ENCODE results near the gene FSIP2. TPM values are rescaled to one million over a fixed set of nuclear protein-coding genes. Genes with fewer than 3 reads are reported as not detected.

FSIP2 gene
- total RNA-seq, 1 donor from 2014 or later = 0.86 TPM

- no peaks in the 10 kb centered on the region for H3K36me3 ChIP-seq (ENCODE audit: insufficient read depth, low read length)
- no peaks in the 10 kb centered on the region for H3K27me3 ChIP-seq (ENCODE audit: insufficient read depth, low read length)
- H3K9ac ChIP-seq (ENCODE audit: low read length) = no peak overlapping the region
- DNase-seq (ENCODE audit: low read depth) (no peak), FAIRE-seq (no peak)
- Mint-ChIP-seq H3K27ac (ENCODE audit: unreplicated experiment) (no peak overlapping the region), H3K4me3 (ENCODE audit: unreplicated experiment) (no peak overlapping the region), H3K27me3 (ENCODE audit: low read depth, unreplicated experiment) (no peaks in the 10 kb centered on the region), H3K36me3 (ENCODE audit: low read depth, unreplicated experiment) (no peaks in the 10 kb centered on the region), H3K9me3 (ENCODE audit: unreplicated experiment) (peaks cover 2% of the 10 kb centered on the region), H3K4me1 (ENCODE audit: low read depth, unreplicated experiment) (no peaks in the 10 kb centered on the region)
- no peak overlapping the region for H3K4me3 ChIP-seq (ENCODE audit: insufficient read depth, low read depth, low read length)
- H3K79me2 ChIP-seq (ENCODE audit: insufficient read depth, low read length) = no peaks in the 10 kb centered on the region
- H3K4me2 ChIP-seq (ENCODE audit: low read length) = no peak overlapping the region
- no peaks in the 10 kb centered on the region for H4K20me1 ChIP-seq (ENCODE audit: insufficient read depth, low read length)
- H2AFZ ChIP-seq (ENCODE audit: low read depth, low read length) = no peak overlapping the region
- no peak for TF ChIP-seq EZH2 (IDR thresholded peaks at IDR 0.05; ENCODE audit: insufficient read depth, low read length)
- TF ChIP-seq, protein P1, sequence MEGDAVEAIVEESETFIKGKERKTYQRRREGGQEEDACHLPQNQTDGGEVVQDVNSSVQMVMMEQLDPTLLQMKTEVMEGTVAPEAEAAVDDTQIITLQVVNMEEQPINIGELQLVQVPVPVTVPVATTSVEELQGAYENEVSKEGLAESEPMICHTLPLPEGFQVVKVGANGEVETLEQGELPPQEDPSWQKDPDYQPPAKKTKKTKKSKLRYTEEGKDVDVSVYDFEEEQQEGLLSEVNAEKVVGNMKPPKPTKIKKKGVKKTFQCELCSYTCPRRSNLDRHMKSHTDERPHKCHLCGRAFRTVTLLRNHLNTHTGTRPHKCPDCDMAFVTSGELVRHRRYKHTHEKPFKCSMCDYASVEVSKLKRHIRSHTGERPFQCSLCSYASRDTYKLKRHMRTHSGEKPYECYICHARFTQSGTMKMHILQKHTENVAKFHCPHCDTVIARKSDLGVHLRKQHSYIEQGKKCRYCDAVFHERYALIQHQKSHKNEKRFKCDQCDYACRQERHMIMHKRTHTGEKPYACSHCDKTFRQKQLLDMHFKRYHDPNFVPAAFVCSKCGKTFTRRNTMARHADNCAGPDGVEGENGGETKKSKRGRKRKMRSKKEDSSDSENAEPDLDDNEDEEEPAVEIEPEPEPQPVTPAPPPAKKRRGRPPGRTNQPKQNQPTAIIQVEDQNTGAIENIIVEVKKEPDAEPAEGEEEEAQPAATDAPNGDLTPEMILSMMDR (IDR thresholded peaks at IDR 0.05; ENCODE audit: insufficient read depth, low read depth, low read length) = no peak
- H3K9me3 ChIP-seq (ENCODE audit: insufficient read depth, low read depth, low read length) = no peaks in the 10 kb centered on the region
- H3K4me1 ChIP-seq (ENCODE audit: insufficient read depth, low read length) = no peaks in the 10 kb centered on the region
- no peak overlapping the region for H3K27ac ChIP-seq (ENCODE audit: low read depth, low read length)
These were observed 68.2 kb downstream of the FSIP2 start for GRCh38 chr2:185806783-185807182.

DNA sequence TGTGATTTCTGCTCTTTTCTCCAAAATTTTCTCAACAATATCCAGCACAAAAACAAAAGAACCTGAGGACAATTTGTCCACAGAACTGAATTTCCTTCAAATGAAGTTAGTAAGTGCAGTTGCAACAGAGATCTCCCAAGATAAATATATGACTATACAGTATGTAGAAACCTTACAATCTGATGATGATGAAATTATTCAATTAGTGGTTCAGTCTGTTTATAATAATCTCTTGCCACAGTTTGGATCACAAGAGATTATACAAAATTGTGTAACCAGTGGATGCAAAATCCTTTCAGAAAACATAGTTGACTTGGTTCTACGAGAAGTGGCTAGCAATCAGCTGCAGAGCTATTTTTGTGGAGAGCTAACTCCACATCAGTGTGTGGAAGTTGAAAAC lies 68.7 kb downstream of the FSIP2 start:
- H3K4me2 ChIP-seq (ENCODE audit: low read length) = no peak overlapping the region
- H3K9me3 Mint-ChIP-seq (ENCODE audit: unreplicated experiment) = peaks cover 2% of the 10 kb centered on the region
- FAIRE-seq (no peak), DNase-seq (ENCODE audit: low read depth) (no peak)
- no peaks in the 10 kb centered on the region for H3K4me1 Mint-ChIP-seq (ENCODE audit: low read depth, unreplicated experiment)
- H4K20me1 ChIP-seq (ENCODE audit: insufficient read depth, low read length) = no peaks in the 10 kb centered on the region
- no peaks in the 10 kb centered on the region for H3K36me3 ChIP-seq (ENCODE audit: insufficient read depth, low read length)
- no peaks in the 10 kb centered on the region for H3K79me2 ChIP-seq (ENCODE audit: insufficient read depth, low read length)
- TF ChIP-seq, protein P1 (IDR thresholded peaks at IDR 0.05; ENCODE audit: insufficient read depth, low read depth, low read length) = no peak
- TF ChIP-seq EZH2 (IDR thresholded peaks at IDR 0.05; ENCODE audit: insufficient read depth, low read length) = no peak
- no peak overlapping the region for H3K4me3 Mint-ChIP-seq (ENCODE audit: unreplicated experiment)
- no peaks in the 10 kb centered on the region for H3K27me3 ChIP-seq (ENCODE audit: insufficient read depth, low read length)
- no peak overlapping the region for H3K27ac ChIP-seq (ENCODE audit: low read depth, low read length)
- no peaks in the 10 kb centered on the region for H3K27me3 Mint-ChIP-seq (ENCODE audit: low read depth, unreplicated experiment)
- H3K36me3 Mint-ChIP-seq (ENCODE audit: low read depth, unreplicated experiment) = no peaks in the 10 kb centered on the region
- H3K27ac Mint-ChIP-seq (ENCODE audit: unreplicated experiment) = no peak overlapping the region
- H3K4me3 ChIP-seq (ENCODE audit: insufficient read depth, low read depth, low read length) = no peak overlapping the region
- no peaks in the 10 kb centered on the region for H3K4me1 ChIP-seq (ENCODE audit: insufficient read depth, low read length)
- no peaks in the 10 kb centered on the region for H3K9me3 ChIP-seq (ENCODE audit: insufficient read depth, low read depth, low read length)
- H2AFZ ChIP-seq (ENCODE audit: low read depth, low read length) = no peak overlapping the region
- H3K9ac ChIP-seq (ENCODE audit: low read length) = no peak overlapping the region

DNA sequence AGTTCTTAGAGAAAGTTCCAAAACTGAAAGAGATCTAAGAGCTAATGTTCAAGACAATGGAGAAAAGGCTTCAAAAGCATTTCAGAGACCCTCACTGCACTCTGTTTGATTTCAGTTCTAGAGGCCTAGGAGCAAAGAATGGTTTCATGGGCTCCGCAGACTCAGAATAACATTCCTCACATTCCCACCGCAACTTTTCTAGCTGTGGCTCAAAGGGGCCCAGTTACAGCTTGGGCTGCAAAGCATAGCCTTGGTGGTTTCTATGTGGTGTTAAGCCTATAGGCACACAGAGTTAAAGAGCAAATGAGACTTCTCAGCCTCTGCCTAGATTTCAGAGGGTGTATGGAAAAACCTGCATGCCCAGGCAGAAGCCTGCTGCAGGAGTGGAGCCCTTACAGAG lies 73.0 kb downstream of the FSIP2 start:
- H3K4me3 ChIP-seq (ENCODE audit: insufficient read depth, low read depth, low read length) = no peak overlapping the region
- peaks cover 2% of the 10 kb centered on the region for H3K9me3 Mint-ChIP-seq (ENCODE audit: unreplicated experiment)

More for the DNA sequence above, 73.0 kb downstream of the FSIP2 start:
- no peak overlapping the region for H3K27ac ChIP-seq (ENCODE audit: low read depth, low read length)
- no peak for DNase-seq (ENCODE audit: low read depth)
- no peaks in the 10 kb centered on the region for H3K79me2 ChIP-seq (ENCODE audit: insufficient read depth, low read length)
- FAIRE-seq = no peak
- Mint-ChIP-seq H3K4me1 (ENCODE audit: low read depth, unreplicated experiment) (no peaks in the 10 kb centered on the region), H3K36me3 (ENCODE audit: low read depth, unreplicated experiment) (no peaks in the 10 kb centered on the region), H3K27me3 (ENCODE audit: low read depth, unreplicated experiment) (no peaks in the 10 kb centered on the region), H3K27ac (ENCODE audit: unreplicated experiment) (no peak overlapping the region), H3K4me3 (ENCODE audit: unreplicated experiment) (no peak overlapping the region)
- H3K27me3 ChIP-seq (ENCODE audit: insufficient read depth, low read length) = no peaks in the 10 kb centered on the region
- H3K9me3 ChIP-seq (ENCODE audit: insufficient read depth, low read depth, low read length) = no peaks in the 10 kb centered on the region
- TF ChIP-seq, protein P1 (IDR thresholded peaks at IDR 0.05; ENCODE audit: insufficient read depth, low read depth, low read length) = no peak
- no peak for TF ChIP-seq EZH2 (IDR thresholded peaks at IDR 0.05; ENCODE audit: insufficient read depth, low read length)
- H4K20me1 ChIP-seq (ENCODE audit: insufficient read depth, low read length) = no peaks in the 10 kb centered on the region
- no peaks in the 10 kb centered on the region for H3K36me3 ChIP-seq (ENCODE audit: insufficient read depth, low read length)
- no peak overlapping the region for H3K9ac ChIP-seq (ENCODE audit: low read length)
- no peak overlapping the region for H2AFZ ChIP-seq (ENCODE audit: low read depth, low read length)
- no peaks in the 10 kb centered on the region for H3K4me1 ChIP-seq (ENCODE audit: insufficient read depth, low read length)
- no peak overlapping the region for H3K4me2 ChIP-seq (ENCODE audit: low read length)
